NCI-H2227 (cell line): Measurements from ENCODE around the gene GLYR1.
"Not testable (repeated sequence)": the region's sequence is repeated elsewhere in the genome, so short reads cannot be mapped to it uniquely, and the experiment has no call there.

Experiments
- DNase-seq: peaks from one replicate; lab custom pipeline; 2025; ENCODE audit not compliant: unreplicated experiment; lab: John Stamatoyannopoulos, UW

GLYR1 gene

GRCh38 chr16:4790261-4790660, 56.8 kb downstream of the GLYR1 start:
- no peak for DNase-seq

GRCh38 chr16:4788910-4789309, 58.2 kb downstream of the GLYR1 start:
- no peak for DNase-seq

- no peak for DNase-seq
Observed at GRCh38 chr16:4788489-4788889, 58.6 kb downstream of the GLYR1 start.

- no peak for DNase-seq
Observed at GRCh38 chr16:4787627-4788482, 59.2 kb downstream of the GLYR1 start, which contains the start of gene SEPTIN12. SEPTIN12 (minus strand) TSS chr16:4788345; CDS start chr16:4787645, 700 bp downstream.

- no peak for DNase-seq
Observed at GRCh38 chr16:4787068-4787467, 60.0 kb downstream of the GLYR1 start.

- no peak for DNase-seq
Observed at GRCh38 chr16:4785758-4786433, 61.2 kb downstream of the GLYR1 start.

GRCh38 chr16:4784444-4784987, 62.6 kb downstream of the GLYR1 start:
- DNase-seq = not testable (repeated sequence)

GRCh38 chr16:4783951-4784336, 63.1 kb downstream of the GLYR1 start:
- DNase-seq = no peak

- no peak for DNase-seq
Observed at GRCh38 chr16:4783251-4783950, 63.7 kb downstream of the GLYR1 start.

- DNase-seq = no peak
Observed at GRCh38 chr16:4780235-4780634, 66.9 kb downstream of the GLYR1 start.

- DNase-seq = no peak
Observed at GRCh38 chr16:4778050-4778392, 69.1 kb downstream of the GLYR1 start.

- no peak for DNase-seq
Observed at GRCh38 chr16:4777339-4778049, 69.6 kb downstream of the GLYR1 start.

GRCh38 chr16:4776141-4776705, 70.9 kb downstream of the GLYR1 start:
- no peak for DNase-seq

- no peak for DNase-seq
Observed at GRCh38 chr16:4775005-4775404, 72.1 kb downstream of the GLYR1 start.

- DNase-seq = no peak
Observed at GRCh38 chr16:4772351-4772750, 74.7 kb downstream of the GLYR1 start.

- no peak for DNase-seq
Observed at GRCh38 chr16:4771646-4772045, 75.4 kb downstream of the GLYR1 start.

- no peak for DNase-seq
Observed at GRCh38 chr16:4769306-4769638, 77.8 kb downstream of the GLYR1 start.

- DNase-seq = peak; percentile 99
Observed at GRCh38 chr16:4768549-4769305, 78.4 kb downstream of the GLYR1 start.

GRCh38 chr16:4767872-4768548, 79.1 kb downstream of the GLYR1 start:
- DNase-seq = peak; percentile 34
